GM18907 (cell line): Measurements from ENCODE around the gene LHX4.
"Not testable (repeated sequence)": the region's sequence is repeated elsewhere in the genome, so short reads cannot be mapped to it uniquely, and the experiment has no call there.

Experiments
- ATAC-seq: cut with Tn5 transposase; IDR thresholded peaks from one replicate; pipeline ENCODE4 v1.9.1; 2021; ENCODE audit warnings: mild to moderate bottlenecking, moderate library complexity; ENCODE audit not compliant: unreplicated experiment

The LHX4 gene

DNA sequence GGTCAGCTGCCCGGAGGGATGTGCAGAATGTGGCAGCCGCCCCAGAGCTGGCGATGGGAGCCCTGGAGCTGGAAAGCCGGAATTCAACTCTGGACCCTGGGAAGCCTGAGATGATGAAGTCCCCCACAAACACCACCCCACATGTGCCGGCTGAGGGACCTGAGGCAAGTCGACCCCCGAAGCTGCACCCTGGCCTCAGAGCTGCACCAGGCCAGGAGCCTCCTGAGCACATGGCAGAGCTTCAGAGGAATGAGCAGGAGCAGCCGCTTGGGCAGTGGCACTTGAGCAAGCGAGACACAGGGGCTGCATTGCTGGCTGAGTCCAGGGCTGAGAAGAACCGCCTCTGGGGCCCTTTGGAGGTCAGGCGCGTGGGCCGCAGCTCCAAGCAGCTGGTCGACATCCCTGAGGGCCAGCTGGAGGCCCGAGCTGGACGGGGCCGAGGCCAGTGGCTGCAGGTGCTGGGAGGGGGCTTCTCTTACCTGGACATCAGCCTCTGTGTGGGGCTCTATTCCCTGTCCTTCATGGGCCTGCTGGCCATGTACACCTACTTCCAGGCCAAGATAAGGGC lies 33.5 kb upstream of the LHX4 start:
- ATAC-seq: no peak

DNA sequence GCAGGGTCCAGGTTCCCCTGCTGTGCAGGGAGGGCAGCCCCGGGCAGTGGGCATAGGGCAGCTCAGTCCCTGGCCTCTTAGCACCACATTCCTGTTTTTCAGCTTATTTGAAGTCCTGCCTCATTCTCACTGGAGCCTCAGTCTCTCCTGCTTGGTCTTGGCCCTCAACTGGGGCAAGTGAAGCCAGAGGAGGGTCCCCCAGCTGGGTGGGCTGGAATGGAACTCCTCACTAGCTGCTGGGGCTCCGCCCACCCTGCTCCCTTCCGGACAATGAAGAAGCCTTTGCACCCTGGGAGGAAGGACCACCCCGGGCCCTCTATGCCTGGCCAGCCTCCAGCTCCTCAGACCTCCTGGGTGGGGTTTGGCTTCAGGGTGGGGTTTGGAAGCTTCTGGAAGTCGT lies 32.8 kb upstream of the LHX4 start:
- ATAC-seq: no peak

DNA sequence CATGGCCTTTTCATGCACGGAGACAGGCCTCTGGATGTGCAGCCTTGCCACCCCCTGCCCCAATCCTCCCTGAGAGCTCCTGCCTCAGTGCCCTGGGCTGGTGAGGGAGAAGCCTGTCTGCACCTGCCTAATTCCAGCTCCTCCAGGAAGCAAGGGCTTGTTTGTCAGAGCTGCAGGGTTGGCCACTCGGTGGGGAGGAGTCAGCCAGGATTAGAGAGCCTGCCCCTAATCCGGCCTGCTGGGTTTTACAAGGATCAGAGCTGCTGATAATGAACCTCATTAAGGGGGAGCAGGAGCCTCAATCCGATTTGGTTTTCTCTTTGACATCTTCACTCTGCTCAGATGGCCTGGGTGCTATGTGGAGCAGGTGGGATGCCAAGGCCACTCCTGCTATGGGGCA lies 31.9 kb upstream of the LHX4 start:
- ATAC-seq: no peak

DNA sequence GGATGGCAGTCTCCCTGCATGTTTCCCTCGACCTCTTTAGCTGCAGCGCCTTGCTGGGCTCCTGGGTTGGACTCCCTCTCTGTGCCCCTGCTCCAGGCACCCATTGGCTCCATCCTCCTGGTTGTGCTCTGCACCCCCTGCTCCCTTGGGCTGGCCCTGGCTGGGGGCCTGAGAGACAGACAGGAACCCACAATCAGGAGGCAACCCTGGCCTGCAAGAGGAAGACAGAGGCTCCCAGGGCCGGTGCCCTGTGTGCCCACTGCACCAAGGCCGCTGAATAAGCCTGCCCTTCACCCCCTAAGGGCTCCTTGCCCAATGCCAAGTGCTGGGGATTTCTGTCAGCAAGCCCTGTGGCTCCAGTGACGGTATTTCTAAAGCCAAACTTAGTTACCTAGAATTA lies 31.5 kb upstream of the LHX4 start:
- ATAC-seq: no peak

DNA sequence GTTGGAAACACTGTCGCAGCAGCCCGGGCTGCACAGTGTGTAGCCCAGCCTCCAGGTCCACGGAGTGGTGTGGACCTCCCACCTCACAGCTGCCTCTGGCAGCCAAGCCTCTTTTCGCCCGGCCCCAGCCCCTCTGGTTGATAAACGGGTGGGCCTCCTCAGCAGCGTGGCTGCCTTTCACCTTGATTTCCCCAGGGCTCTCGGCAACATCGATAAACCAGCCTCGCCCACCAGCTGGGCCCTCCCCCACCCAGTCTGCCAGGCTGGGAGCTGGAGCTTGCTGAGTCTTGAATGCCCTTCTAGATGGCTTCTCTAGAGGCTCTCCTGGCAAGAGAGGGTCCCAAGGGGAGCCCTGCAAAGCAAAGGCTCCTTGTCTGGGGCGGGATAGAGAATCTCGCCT lies 31.0 kb upstream of the LHX4 start:
- no peak for ATAC-seq

DNA sequence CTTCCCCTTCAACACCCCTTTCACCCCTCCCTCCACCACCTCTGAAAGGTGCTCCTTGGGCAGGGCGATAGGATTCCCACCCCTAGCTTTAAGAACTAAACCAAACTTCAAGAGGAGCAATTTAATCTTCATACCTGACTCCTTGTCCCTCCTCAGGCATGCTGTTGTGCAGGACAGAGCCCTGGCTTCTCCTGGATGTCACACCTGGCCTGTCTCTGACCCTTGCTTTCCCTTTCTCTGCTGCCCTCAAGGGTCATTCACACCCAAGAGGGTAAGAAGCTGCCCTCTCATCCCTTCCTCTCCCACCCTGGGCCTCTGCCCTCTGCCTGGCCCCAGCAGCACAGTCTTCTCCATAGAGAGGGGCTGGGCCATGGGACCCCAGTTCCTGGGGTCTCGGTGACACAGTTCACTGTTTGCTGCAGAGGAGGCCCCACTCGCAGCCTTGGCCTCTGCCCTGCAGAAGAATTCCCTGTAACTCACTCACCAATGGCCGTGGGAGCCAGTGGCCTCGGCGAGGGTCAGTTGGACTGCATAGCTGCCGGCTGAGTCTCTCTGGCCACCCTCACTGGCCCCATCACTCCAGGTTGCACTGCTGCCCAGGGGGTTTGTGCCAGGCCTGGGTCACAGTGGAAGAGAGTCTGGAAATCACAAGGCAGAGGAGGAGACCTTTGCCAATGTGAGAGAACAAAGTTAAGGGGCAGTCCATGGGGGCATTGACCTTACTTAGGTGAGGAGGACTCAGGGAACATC lies 28.4 kb upstream of the LHX4 start:
- ATAC-seq: no peak

DNA sequence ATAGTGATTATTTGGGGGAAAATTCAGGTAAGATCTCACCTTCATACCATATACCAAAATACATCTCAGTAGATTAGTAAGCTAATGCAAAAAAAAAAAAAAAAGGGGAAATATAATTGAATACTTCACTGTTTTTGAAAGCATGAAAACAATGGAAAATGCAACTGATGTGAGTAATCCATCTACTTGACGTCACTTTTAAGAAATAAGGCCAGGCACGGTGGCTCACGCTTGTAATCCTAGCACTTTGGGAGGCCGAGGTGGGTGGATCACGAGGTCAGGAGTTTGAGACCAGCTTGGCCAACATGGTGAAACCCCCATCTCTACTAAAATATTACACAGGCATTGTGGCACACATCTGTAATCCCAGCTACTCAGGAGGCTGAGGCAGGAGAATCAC lies 27.5 kb upstream of the LHX4 start:
- ATAC-seq: not testable (repeated sequence)

DNA sequence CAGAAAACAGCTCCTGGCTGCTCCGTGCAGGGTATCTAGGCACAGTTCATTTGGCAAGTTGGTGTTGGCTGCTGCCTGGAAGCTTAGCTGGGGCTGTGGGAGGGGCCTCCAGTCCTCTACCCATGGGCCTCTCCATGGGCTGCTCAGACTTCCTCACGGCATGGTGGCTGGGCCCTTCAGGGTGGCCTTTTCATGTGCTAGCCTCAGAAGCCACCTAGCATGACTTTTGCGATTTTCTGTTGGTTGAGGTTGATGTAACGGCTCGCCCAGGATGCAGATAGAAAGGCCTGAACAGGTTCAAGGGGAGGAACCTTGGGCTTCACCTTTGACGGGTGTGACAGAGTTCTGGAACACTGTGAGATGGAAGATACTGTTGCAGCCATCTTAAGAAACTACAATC lies 25.8 kb upstream of the LHX4 start:
- ATAC-seq: no peak

DNA sequence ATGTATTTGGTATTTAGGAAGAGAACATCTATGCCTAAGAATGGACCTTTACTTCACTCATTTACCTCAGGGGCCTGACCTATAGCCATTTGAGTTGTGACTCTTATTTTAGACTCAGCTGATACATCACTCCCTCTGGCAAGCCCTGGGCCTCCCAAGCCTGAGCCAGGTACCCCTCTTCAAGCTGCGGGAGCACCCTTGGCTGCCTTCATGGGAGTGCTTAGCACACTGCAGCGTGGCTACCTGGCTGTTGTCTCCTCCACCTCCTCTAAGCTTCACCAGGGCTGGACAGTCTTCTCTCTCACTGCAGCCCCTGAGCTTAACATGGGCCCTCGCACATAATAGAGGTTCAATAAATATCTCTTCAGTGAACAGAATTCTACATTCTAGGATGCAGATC lies 23.5 kb upstream of the LHX4 start:
- ATAC-seq: no peak

DNA sequence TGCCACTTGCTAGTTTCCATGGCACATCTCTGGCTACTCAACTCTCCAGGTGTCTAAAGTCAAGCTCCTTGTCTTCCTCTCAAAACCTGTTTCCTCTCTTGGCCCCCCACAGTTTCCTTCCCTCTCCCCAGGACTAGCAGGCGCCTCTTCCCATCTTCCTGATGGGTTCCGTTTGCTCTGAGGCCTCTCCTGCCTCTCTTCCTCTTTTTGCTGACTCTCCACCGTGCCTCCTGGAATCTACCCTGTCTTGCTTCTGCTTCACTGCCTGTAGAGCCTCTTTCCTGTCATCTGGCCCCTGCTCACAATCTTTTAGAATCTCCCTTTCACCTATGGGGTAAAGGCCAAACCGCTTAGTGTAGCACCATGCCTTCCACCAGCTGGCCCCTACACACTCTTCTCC lies 21.8 kb upstream of the LHX4 start:
- no peak for ATAC-seq

DNA sequence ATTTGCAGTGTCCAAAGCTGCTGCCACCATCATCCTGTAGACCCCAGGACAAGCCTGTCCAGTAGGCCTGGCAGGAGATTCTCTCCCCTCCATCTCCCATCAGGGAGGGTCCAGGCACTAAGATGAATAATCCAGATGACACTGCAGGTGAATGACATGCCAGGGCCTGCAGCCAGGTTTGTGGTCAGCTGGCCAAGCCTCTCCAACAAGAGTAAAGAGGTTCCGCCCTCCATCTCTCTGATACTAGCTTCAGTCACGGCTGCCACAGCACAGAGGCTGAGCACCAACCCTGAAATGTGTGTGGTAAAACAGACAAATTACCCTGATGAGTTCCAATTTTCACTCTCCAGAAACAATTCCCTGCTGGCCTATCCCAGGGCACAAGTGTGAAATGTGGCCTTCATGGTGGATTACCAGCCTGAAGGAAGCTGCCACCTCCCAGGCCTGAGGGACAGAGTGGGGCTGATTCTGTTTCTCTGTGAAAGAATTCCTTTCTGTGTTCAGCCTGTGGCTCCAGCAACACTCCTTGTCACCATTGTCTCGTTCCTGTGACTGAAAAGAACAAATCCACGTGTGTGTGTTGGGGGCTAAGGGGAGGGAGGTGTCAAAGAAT lies 19.9 kb upstream of the LHX4 start:
- no peak for ATAC-seq

DNA sequence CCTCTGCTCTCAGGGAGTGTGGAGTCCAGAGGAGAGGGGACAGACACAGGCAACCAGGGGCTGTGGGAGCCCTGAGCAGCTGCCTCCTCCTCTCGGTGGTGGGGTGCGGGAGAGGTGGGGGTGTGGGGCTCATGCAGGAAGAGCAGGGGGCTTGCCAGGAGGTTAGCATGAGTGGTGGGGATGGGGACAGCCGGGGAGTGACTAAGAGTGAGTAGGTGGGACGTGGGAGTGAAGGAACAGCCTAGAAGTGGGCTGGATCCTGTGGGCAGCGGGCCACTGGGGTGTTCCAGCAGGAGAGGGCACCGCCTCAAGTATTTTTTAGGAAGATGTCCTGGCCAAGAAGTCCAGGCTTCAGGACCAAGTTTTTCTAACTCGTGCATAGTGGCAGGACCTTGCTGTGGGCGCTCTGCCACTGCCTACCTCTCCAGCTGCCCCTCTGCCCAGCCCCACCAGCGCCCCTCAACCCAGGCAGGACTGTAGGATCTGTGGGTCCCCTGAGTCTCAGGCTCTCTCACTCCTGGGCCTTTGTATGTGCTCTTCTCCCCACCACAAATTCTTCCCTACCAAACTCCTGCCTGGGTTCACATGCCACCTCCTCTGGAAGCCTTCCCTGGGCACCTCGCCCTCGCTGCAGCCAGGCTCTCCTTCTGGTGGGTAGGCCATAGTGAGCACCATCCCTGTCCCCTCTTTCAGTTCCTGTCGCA lies 18.8 kb upstream of the LHX4 start:
- no peak for ATAC-seq

DNA sequence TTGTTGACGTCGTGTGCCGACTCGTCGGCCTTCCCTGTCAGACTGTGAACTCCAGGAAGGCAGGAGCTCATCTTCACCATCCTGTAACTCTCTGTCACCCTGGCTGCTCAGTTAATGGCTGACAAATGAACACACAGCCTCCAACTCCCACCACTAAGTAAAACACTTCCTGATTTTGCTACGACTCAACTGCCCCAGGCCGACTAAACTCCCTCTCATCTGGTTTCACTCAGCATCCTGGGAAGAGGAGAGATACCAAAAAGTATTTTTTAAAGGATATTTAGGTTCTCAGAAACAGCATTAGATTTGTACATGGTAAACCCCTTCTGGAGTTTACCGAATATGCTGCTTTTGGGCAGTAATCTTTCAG lies 18.2 kb upstream of the LHX4 start:
- ATAC-seq: no peak

DNA sequence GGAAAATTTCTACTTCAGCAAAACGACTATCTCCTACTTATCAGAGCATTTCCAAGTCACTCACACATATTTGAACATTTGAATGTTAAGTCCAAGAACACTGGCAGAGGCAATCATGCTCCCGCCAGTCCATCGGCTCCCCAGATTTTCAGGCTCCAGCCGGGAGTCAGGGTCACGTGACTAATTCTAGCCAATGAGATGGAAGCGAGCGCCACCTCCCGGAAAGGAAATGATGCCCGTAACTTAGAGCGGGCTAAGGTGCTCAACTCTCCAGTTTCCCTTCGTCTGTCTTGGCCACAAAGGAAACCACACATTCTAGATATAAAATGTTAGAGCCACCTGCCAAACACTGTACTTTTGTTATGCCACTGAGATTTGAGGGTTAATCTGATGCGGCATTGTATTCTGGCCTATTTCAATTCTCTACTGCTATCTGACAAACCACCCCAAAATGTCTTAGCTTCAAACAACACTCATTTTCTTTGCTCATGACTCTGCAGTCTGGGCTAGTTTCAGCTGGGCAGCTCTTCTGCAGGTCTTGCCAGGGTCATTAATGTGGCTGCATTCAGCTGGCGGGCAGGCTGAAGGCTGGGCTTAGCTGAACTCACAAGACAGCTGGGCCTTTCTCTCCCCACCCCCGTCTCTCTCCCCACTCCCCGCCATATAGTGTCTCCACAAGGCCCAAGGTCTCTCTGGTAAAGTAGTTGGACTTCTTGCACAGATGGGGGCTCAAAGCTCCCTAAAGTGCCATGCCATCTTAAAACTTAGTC lies 16.5 kb upstream of the LHX4 start:
- ATAC-seq: no peak

DNA sequence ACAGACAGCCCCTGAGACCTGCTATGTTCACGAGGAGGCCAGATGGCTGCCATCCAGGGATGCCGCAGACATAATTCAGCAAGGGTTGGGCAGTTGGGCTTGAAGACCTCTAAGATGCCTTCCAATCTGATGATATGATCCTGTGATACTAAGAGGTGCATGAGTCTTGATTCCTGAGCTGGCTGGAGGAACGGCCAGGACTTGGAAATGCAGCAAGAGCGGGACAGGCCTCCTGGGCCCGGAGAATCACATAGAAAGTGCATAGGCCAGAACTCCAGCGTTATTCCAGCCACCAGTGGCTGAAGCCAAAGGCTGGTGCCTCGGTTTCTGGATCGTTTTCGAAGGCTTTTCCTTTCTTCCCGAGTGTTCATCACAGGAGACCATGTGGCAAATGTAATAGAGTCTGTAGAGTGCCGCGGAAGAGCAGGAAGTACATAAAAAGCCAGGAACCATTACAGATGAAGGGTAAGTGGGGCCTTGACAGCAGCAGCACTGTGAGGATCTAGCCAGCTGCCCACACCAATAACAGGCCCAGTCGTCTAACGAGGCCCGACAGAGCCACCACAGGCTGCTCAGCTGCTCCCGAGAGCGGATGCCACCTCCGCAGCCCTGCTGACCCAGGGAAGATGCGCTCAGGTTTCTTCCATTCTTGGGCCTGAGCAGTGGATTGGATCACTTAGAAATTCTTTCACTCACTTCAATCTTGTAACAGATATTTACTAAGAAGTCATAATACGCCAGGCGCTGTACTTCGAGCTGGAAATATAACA lies 14.0 kb upstream of the LHX4 start:
- no peak for ATAC-seq

DNA sequence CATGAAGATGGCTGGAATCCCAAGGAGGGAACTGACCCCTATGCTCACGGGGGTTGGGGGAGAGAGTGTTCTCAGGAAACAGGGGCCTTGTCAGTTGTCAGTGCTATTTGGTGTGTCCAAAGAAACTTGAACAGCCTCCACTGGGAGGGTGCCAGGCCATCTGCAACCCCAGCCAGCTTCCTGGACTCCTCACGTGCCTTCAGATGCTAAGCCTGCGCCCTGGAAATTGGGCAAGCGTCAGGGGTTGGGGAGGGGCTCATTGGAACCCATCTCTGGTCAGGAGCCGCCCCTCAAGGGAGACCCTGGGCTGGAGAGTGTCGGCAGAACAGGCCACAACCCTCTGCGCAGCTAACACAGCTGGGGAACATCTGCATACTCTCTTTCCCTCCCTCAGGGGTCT lies 13.1 kb upstream of the LHX4 start:
- ATAC-seq: no peak

DNA sequence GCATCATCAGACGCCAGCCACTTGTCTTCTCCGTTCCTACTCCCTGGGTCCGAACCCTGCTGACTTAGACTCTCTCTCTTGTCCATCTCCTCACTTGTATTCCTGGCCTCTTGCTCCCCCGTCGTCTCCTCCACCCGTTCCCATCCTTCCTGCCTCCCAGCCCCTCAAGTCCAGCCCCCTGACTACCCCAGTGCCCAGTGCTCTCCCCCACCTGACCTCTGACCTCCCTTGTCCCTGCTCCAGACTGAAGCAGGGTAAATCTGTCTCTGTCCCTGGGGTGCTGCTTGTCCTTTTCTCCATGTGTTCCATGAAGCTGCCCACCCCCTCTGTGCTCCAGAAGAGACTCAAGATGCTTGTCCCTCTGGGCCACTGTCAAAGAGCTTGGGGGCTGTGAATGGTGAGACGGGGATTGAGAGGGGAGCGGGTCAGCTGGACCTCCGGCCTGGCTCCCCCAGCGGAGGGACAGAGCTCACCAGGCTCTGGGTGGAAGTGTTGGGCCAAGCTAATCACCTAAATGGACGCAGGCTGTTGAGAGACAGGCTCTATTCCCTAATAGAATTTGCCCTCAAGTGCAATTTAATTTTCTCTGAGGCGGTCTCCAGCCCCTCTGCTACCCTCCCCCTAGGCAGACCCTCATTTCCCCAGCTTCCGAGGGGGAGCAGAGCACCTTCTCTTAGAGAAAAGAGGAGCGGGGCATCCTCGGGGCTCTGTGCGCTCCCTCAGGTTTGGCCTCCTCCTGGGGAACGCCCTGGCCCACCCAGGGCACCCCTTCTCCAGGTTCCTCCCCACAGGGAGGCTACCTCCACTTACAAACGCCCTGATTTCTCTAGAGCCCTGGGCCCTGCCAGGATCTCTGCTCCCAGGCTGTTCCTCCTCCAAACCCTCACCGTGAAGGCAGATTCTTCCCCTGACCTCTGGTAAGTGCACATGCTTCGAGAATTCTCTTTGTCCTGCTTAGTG lies 11.0 kb upstream of the LHX4 start:
- ATAC-seq: no peak

DNA sequence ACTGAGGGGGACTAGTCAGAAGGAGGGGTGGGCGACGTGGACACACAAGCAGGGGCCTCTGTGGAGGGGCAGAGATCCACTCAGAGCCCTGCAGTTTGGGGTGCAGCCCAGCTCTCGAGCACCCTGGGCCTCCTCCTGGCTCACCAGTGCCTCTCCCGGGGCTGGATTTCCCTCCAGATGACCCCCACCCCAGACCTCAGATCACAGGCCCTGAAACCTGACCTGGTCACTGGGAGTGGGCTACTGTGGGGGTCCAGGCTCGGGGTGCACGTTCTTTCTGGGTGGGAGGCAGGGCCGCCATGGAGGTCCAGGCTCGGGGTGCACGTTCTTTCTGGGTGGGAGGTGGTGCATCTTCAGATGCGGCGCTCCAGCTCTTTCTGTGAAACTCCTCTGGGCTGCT lies 10.3 kb upstream of the LHX4 start:
- no peak for ATAC-seq

DNA sequence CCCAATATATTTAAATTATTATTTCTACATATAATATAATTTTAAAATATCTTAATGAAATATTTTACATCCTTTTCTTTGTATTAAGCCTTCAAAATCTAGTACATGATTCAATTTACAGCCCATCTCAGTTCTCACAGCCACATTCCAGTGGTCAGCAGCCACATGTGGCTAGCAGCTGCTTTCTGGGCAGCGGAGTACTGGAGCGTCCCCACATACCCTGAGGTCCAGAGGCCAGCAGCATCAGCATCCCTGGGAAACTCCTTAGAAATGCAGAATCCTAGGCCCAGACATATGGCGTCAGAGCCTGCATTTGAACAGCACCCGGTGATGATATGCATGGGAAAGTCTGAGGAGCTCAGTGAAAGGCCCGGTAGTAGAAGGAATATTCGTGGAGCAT lies 8.6 kb upstream of the LHX4 start:
- ATAC-seq: no peak
